Glutamatergic neuron (in vitro differentiated cells): ENCODE measurements around the gene PAPPA2. TPM values are rescaled to one million over a fixed set of nuclear protein-coding genes. Genes with fewer than 3 reads are reported as not detected.

ENCODE experiments used
- DNase-seq: peaks from one replicate; pipeline ENCODE4 v3.0.0; 2022
- H3K27ac Mint-ChIP-seq: one replicate; pipeline ENCODE4 v1.8.0; 2020; ENCODE audit warnings: mild to moderate bottlenecking, mixed read lengths, inconsistent platforms; ENCODE audit not compliant: unreplicated experiment
- H3K27me3 Mint-ChIP-seq: one replicate; pipeline ENCODE4 v1.8.0; 2020; ENCODE audit warnings: mild to moderate bottlenecking, moderate library complexity, mixed read lengths, inconsistent platforms; ENCODE audit not compliant: unreplicated experiment
- H3K36me3 Mint-ChIP-seq: one replicate; pipeline ENCODE4 v1.8.0; 2020; ENCODE audit warnings: mild to moderate bottlenecking, mixed read lengths, inconsistent platforms; ENCODE audit not compliant: unreplicated experiment
- H3K4me1 Mint-ChIP-seq: one replicate; pipeline ENCODE4 v1.8.0; 2020; ENCODE audit warnings: mild to moderate bottlenecking, low read depth, mixed read lengths, inconsistent platforms; ENCODE audit not compliant: unreplicated experiment
- H3K4me3 Mint-ChIP-seq: one replicate; pipeline ENCODE4 v1.8.0; 2020; ENCODE audit warnings: mild to moderate bottlenecking, mixed read lengths, inconsistent platforms; ENCODE audit not compliant: unreplicated experiment
- H3K9me3 Mint-ChIP-seq: one replicate; pipeline ENCODE4 v1.8.0; 2020; ENCODE audit warnings: mild to moderate bottlenecking, moderate library complexity, mixed read lengths, inconsistent platforms; ENCODE audit not compliant: unreplicated experiment
- total RNA-seq: library from RNA; stranded (reverse); fragmentation: NEBNext Ultra II Directional; extraction: Animal tissue kit (Norgen Biotek cat#: 25700); gene quantifications from one replicate; pipeline ENCODE4 v1.2.1, GENCODE V29; 2021; ENCODE audit not compliant: unreplicated experiment
- TF ChIP-seq, protein P1 (sequence below): fragments of 200-600 bp; sonication (generic); IDR thresholded peaks from one replicate; pipeline ENCODE4 v1.5.0; 2021; ENCODE audit not compliant: partially characterized antibody, unreplicated experiment

PAPPA2 gene
- total RNA-seq, 1 donor from 2014 or later, result 2.3 TPM

DNA sequence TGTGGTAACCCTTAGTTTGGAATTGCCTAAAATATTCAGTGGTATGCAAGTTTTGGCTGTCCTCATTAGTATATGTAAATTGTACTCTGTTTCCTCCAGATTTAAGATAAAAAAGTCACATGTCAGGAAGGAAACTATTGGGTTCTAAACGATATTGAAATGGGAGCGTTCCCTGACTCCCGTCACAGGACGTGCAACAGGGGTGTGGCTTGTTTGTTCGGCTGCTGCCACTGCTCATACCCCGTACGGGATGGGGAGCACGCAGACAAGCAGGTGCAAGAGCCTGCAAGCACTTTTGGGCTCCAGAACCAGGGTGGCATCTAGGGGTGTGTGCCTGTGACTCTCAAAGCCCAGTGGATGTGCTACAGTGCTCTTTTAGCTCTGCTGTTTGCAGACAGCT, 6.2 kb upstream of the PAPPA2 start:
- Mint-ChIP-seq H3K4me3 (no peak overlapping the region), H3K36me3 (no peaks in the 10 kb centered on the region)

DNA sequence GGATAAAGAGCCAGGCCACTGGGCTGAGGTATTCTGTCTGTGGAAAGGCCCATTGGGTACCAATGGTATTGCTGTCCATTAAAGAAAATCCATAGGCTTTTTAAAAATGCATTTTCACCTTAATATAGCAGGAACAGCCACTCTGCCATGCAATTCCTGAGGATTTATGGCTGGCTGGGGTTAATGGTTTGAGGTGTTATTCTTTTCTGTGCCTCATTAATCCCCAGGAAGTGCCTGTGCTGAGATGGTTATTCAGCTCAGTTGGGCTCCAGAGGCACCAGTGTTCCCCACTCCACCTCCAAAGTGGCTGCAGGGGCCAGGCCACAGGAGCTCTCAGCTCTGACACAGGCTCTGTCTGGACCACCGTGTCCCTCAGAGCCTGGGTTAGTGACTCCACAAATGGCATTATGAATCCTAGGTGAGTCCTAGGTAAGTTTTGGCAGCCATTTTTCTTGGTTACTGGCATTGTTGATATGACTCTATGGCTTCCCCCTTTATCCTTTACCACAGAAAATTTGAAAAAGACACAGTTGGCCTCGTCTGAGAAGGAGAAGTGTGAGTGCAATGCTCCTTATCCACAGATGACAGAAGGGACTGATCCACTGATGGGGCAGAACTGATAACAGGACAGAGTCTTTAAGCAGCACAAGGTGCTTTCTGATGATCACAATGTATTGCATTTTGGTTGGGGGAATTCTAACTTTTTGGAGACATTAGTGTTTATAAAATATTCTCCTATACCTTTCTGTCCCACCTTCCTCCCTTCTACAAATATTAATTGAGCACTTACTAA, 2.2 kb upstream of the PAPPA2 start:
- Mint-ChIP-seq H3K36me3 (no peaks in the 10 kb centered on the region), H3K27me3 (peaks cover 1% of the 10 kb centered on the region), H3K4me1 (no peaks in the 10 kb centered on the region), H3K4me3 (no peak overlapping the region), H3K27ac (no peak overlapping the region), H3K9me3 (no peaks in the 10 kb centered on the region)
- DNase-seq, result no peak
- TF ChIP-seq, protein P1, sequence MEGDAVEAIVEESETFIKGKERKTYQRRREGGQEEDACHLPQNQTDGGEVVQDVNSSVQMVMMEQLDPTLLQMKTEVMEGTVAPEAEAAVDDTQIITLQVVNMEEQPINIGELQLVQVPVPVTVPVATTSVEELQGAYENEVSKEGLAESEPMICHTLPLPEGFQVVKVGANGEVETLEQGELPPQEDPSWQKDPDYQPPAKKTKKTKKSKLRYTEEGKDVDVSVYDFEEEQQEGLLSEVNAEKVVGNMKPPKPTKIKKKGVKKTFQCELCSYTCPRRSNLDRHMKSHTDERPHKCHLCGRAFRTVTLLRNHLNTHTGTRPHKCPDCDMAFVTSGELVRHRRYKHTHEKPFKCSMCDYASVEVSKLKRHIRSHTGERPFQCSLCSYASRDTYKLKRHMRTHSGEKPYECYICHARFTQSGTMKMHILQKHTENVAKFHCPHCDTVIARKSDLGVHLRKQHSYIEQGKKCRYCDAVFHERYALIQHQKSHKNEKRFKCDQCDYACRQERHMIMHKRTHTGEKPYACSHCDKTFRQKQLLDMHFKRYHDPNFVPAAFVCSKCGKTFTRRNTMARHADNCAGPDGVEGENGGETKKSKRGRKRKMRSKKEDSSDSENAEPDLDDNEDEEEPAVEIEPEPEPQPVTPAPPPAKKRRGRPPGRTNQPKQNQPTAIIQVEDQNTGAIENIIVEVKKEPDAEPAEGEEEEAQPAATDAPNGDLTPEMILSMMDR, result no peak

More for the DNA sequence above, 6.2 kb upstream of the PAPPA2 start:
- H3K4me1 Mint-ChIP-seq, result no peaks in the 10 kb centered on the region
- H3K27ac Mint-ChIP-seq, result no peak overlapping the region
- peaks cover 1% of the 10 kb centered on the region for H3K27me3 Mint-ChIP-seq
- TF ChIP-seq, protein P1, result no peak
- H3K9me3 Mint-ChIP-seq, result no peaks in the 10 kb centered on the region
- DNase-seq, result no peak

DNA sequence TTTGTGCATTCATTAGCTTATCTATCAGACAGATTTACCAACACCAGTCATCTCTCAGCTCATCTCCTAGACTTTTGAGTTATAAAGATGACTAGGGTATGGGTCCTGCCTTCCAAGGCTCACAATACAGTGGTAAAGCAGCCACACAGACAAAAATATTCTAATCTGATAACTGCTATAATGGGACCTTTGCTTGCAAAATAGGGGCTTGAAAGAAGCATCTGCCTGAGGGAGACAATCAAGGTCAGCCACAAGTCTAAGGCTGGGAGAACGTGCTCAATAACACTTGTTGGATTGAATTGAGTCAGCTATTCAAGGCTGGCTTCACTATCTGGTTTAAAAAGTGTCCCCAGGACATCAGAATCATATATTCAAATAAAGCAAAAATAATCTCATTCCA, 1.4 kb upstream of the PAPPA2 start:
- Mint-ChIP-seq H3K27ac (no peak overlapping the region), H3K4me3 (no peak overlapping the region), H3K9me3 (no peaks in the 10 kb centered on the region), H3K4me1 (no peaks in the 10 kb centered on the region), H3K36me3 (no peaks in the 10 kb centered on the region), H3K27me3 (peaks cover 1% of the 10 kb centered on the region)
- TF ChIP-seq, protein P1, result no peak
- no peak for DNase-seq

DNA sequence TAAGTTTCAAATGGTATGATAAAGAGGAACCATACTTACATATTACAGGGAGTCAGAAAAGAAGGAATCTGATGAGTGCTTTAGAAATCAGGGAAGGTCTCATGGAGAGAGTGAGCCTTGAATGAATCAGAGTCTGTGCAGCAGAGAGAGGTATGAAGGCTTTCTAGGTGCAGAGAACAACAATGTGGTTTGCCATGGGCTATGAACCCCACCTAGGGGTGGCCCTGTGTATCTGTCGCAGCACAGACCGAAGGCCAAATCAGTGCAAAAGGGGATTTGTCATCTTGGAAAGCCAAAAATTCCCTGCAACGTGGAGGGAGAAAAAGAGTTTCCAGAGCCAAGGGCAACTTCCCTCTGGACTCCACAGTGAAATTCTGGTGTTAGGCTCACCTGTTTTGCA, 3.5 kb downstream of the PAPPA2 start:
- Mint-ChIP-seq H3K36me3 (no peaks in the 10 kb centered on the region), H3K27me3 (no peaks in the 10 kb centered on the region), H3K4me3 (no peak overlapping the region), H3K27ac (no peak overlapping the region), H3K4me1 (no peaks in the 10 kb centered on the region), H3K9me3 (no peaks in the 10 kb centered on the region)
- TF ChIP-seq, protein P1, result peak; percentile 24
- DNase-seq, result no peak

DNA sequence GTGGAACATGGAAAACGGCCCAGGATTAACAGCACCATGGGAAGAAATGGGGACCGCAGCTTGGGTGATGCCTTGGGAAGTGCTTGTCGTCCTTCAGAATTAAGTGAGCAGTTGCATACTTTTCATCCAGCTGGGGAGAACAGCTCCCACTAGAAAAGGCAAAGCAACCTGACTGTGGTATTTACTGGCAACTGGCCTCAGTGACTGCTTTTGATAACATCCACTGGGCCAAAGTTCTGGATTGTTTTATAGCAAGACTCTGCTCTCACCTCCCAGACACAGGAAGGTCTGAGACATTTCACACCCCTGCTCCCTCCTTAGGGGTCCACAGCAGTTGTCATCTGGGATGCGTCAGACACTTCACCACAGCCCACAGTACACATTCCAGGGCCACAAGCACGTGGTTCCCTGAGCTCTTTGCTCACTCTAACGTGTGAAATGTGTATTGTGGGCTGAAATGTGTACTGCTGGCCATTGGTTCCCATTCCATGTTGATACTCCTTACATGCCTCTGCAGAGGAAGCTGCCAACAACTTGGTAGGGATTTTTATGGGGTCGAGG, 6.6 kb downstream of the PAPPA2 start:
- no peaks in the 10 kb centered on the region for H3K27me3 Mint-ChIP-seq
- no peaks in the 10 kb centered on the region for H3K4me1 Mint-ChIP-seq
- no peak overlapping the region for H3K27ac Mint-ChIP-seq
- H3K36me3 Mint-ChIP-seq, result no peaks in the 10 kb centered on the region
- H3K9me3 Mint-ChIP-seq, result no peaks in the 10 kb centered on the region
- H3K4me3 Mint-ChIP-seq, result no peak overlapping the region
- no peak for DNase-seq
- TF ChIP-seq, protein P1, result no peak
